NB4 (cell line): Measurements from ENCODE around the gene HK3.

ENCODE experiments used
- CTCF ChIP-seq: IDR thresholded peaks from one replicate; pipeline ENCODE4 v1.5.1; 2012; ENCODE audit warnings: low read depth, low read length
- POLR2A ChIP-seq: IDR thresholded peaks from 2 replicates; pipeline ENCODE4 v1.6.1; 2011; ENCODE audit warnings: mild to moderate bottlenecking; ENCODE audit not compliant: insufficient read length; ENCODE audit errors: extremely low read depth

GRCh38 chr5:176847148-176847547, 52.0 kb downstream of the HK3 start:
- TF ChIP-seq CTCF, result no peak
- TF ChIP-seq POLR2A, result no peak
